GM12878 (cell line): ENCODE measurements around the gene TAF3. TPM values are rescaled to one million over a fixed set of nuclear protein-coding genes. Genes with fewer than 3 reads are reported as not detected.
A peak's percentile ranks its signal among the peaks of the same experiment; 100 is the strongest.

Source experiments
- ATAC-seq: fragments of 200-7000 bp; cut with Tn5 transposase; 3 replicates; pipeline ENCODE4 v1.9.1; 2020; ENCODE audit warnings: mild to moderate bottlenecking, moderate library complexity
- BruUV-seq: library from RNA; stranded (reverse); fragments of 400-500 nt; replicated peaks from 2 replicates; lab custom pipeline; 2021; lab: Mats Ljungman, UMichigan
- CTCF ChIA-PET: fragments of 300-600 bp; sonication (Branson Sonifier 250); formaldehyde crosslinking; extraction: SDS; loops from one replicate; lab custom pipeline; 2021; ENCODE audit warnings: inconsistent platforms; lab: Yijun Ruan, JAX
- POLR2A ChIA-PET: fragments of 350-600 bp; formaldehyde crosslinking; extraction: SDS; loops from one replicate; lab custom pipeline; 2021; ENCODE audit warnings: inconsistent platforms; lab: Charles Lee
- RAD21 ChIA-PET: fragments of 300-600 bp; sonication (Branson Sonifier 250); formaldehyde crosslinking; loops from one replicate; lab custom pipeline; 2023; ENCODE audit warnings: antibody characterized with exemption; ENCODE audit not compliant: unreplicated experiment; lab: Charles Lee
- SMC1A ChIA-PET: fragments of 300-600 bp; sonication (Branson Sonifier 250); formaldehyde crosslinking; loops from one replicate; lab custom pipeline; 2023; ENCODE audit not compliant: unreplicated experiment, uncharacterized antibody; lab: Charles Lee
- DNase-seq: peaks from one replicate; pipeline ENCODE4 v3.0.0-alpha.2; 2011; ENCODE audit warnings: low read depth, low spot score
- FAIRE-seq: peaks from 3 replicates; lab custom pipeline; 2011; peaks lifted over from hg19 to GRCh38; lab: Jason Lieb, UNC
- H2AFZ ChIP-seq: 2 replicates; pipeline ENCODE4 v1.6.0; 2011; ENCODE audit warnings: low read depth, low read length, control low read depth; ENCODE audit not compliant: control insufficient read depth
- H3K27ac ChIP-seq: 2 replicates; pipeline ENCODE4 v1.5.1; 2011; ENCODE audit warnings: control low read depth; ENCODE audit not compliant: control insufficient read depth, insufficient read depth
- H3K27me3 ChIP-seq, 2 experiments: replicated peaks in 1 of 2; 2 replicates each; pipeline versions ENCODE4 v1.6.0 to v1.6.1; 2011; ENCODE audit warnings: low read length in 1 of 2; ENCODE audit not compliant: control insufficient read depth in 2 of 2, insufficient read depth in 2 of 2
- H3K36me3 ChIP-seq, 2 experiments: 2 replicates each; pipeline ENCODE4 v1.5.1; 2011; ENCODE audit warnings: low read length in 1 of 2; ENCODE audit not compliant: control insufficient read depth in 2 of 2, insufficient read depth in 2 of 2
- H3K4me1 ChIP-seq: 2 replicates; pipeline ENCODE4 v1.6.1; 2011; ENCODE audit warnings: mild to moderate bottlenecking, low read length, moderate library complexity, mixed read lengths; ENCODE audit not compliant: control insufficient read depth, insufficient read depth
- H3K4me2 ChIP-seq: 2 replicates; pipeline ENCODE4 v1.6.0; 2011; ENCODE audit warnings: control low read depth; ENCODE audit not compliant: control insufficient read depth, insufficient read depth
- H3K4me3 ChIP-seq: fragments of 200-600 bp; sonication (generic); 2 replicates; pipeline ENCODE4 v1.5.1; 2016
- H3K79me2 ChIP-seq: 2 replicates; pipeline ENCODE4 v1.6.0; 2011; ENCODE audit warnings: low read length; ENCODE audit not compliant: control insufficient read depth, insufficient read depth
- H3K9ac ChIP-seq: 2 replicates; pipeline ENCODE4 v1.8.0; 2011; ENCODE audit warnings: low read length, control low read depth, mixed read lengths; ENCODE audit not compliant: control insufficient read depth, insufficient read depth
- H3K9me3 ChIP-seq: replicated peaks from 3 replicates; pipeline ENCODE4 v1.5.1; 2011; ENCODE audit warnings: mild to moderate bottlenecking, low read length; ENCODE audit not compliant: control insufficient read depth, insufficient read depth
- H4K20me1 ChIP-seq: 2 replicates; pipeline ENCODE4 v1.6.0; 2011; ENCODE audit not compliant: control insufficient read depth, insufficient read depth
- EGR1 ChIP-seq, 2 experiments: IDR thresholded peaks; 1 replicate in 1 of 2; 2 replicates in 1 of 2; pipeline ENCODE4 v1.6.1; 2011 to 2012; ENCODE audit warnings: low read depth in 2 of 2, low read length in 2 of 2, borderline replicate concordance in 1 of 2, mild to moderate bottlenecking in 1 of 2, moderate library complexity in 1 of 2
- ESRRA ChIP-seq: IDR thresholded peaks from 2 replicates; pipeline ENCODE4 v1.6.1; 2012; ENCODE audit warnings: mild to moderate bottlenecking, low read length, improper control_type of control experiment
- MAX ChIP-seq: IDR thresholded peaks from 2 replicates; pipeline ENCODE4 v1.6.1; 2012; ENCODE audit warnings: low read depth, low read length, improper control_type of control experiment
- NBN ChIP-seq: fragments of 450-650 bp; IDR thresholded peaks from 2 replicates; pipeline ENCODE4 v1.6.1; 2016
- NR2F1 ChIP-seq: fragments of 450-650 bp; conservative IDR thresholded peaks from 2 replicates; pipeline ENCODE4 v1.6.1; 2017; ENCODE audit warnings: mild to moderate bottlenecking
- POLR2AphosphoS5 ChIP-seq: IDR thresholded peaks from 2 replicates; pipeline ENCODE4 v1.6.1; 2011; ENCODE audit warnings: mild to moderate bottlenecking, low read length, inconsistent platforms
- RCOR1 ChIP-seq: conservative IDR thresholded peaks from 2 replicates; pipeline ENCODE4 v1.6.1; 2012; ENCODE audit warnings: low read depth, low read length, improper control_type of control experiment
- REST ChIP-seq: IDR thresholded peaks from 2 replicates; pipeline ENCODE4 v1.6.1; 2012; ENCODE audit warnings: mild to moderate bottlenecking, low read depth, low read length
- STAT1 ChIP-seq: fragments of 450-650 bp; conservative IDR thresholded peaks from 2 replicates; pipeline ENCODE4 v1.6.1; 2014; ENCODE audit warnings: antibody characterized with exemption, mild to moderate bottlenecking
- USF2 ChIP-seq: IDR thresholded peaks from 2 replicates; pipeline ENCODE4 v1.6.1; 2011; ENCODE audit warnings: low read depth, low read length, improper control_type of control experiment, borderline replicate concordance
- ZNF274 ChIP-seq: IDR thresholded peaks from one replicate; pipeline ENCODE4 v1.8.0; 2011; ENCODE audit not compliant: insufficient read length, insufficient read depth
- ZZZ3 ChIP-seq: IDR thresholded peaks from 2 replicates; pipeline ENCODE4 v1.6.1; 2011; ENCODE audit warnings: low read depth; ENCODE audit not compliant: control insufficient read depth, insufficient read length
- WGBS: methylation state at CpG from one replicate; pipeline ENCODE4 v1.1.6; 2016; ENCODE audit warnings: low lambda C conversion rate; ENCODE audit not compliant: insufficient replicate concordance, insufficient coverage; ENCODE audit errors: missing lambda C conversion rate; 5-methylcytosine and 5-hydroxymethylcytosine counted together
- in situ Hi-C: fragments of 300-500 bp; cut with MboI; formaldehyde crosslinking; loops from 9 replicates; pipeline ENCODE4 v1.14.3; 2018; ENCODE audit warnings: mixed read lengths
- intact Hi-C: fragments of 100-400 bp; cut with micrococcal nuclease; formaldehyde crosslinking; loops from one replicate; pipeline ENCODE4 v1.14.2; 2022; ENCODE audit not compliant: unreplicated experiment
- polyA plus RNA-seq, 11 experiments: library from polyadenylated mRNA; depleted of rRNA in 4 of 11; unstranded in 6 of 11; stranded (reverse) in 5 of 11; fragments of >200 nt; fragmentation: Nextera tagmentation in 4 of 11; fragmentation: Illumina TruSeq in 1 of 11; extraction: Ambion mirVana in 4 of 11; extraction: Trizol in 1 of 11; gene quantifications; 1 replicate in 1 of 11; 2 replicates in 10 of 11; pipeline versions ENCODE4 v1.2.1 to v1.2.3, GENCODE V29; 2011 to 2016; ENCODE audit warnings: inconsistent platforms in 2 of 11, missing spikeins in 2 of 11, low read depth in 1 of 11
- total RNA-seq, 4 experiments: library from RNA; depleted of rRNA in 3 of 4; stranded (reverse); fragments of >200 nt in 3 of 4; fragmentation: Illumina TruSeq in 1 of 4; extraction: Trizol in 1 of 4; gene quantifications; 2 replicates each; pipeline versions ENCODE4 v1.2.1 to v1.2.3, GENCODE V29; 2013 to 2021

TAF3 gene
- total and polyA plus RNA-seq, 10 of the 15 experiments (the other 5 are each of a cell fraction or from before 2014, with no cell fraction given), result 2.0 to 10.1 (median 3.7) TPM

GRCh38 chr10:7792541-7792940 is 25.8 kb upstream of the TAF3 start (continued):
- TF ChIP-seq ESRRA (no peak), STAT1 (no peak), USF2 (no peak)

- H3K4me1 ChIP-seq, result no peaks in the 10 kb centered on the region; the same call in 1 of the 2 replicates
- no peak overlapping the region for H3K27ac ChIP-seq
- POLR2A ChIA-PET, result no interaction called here
- H3K9me3 ChIP-seq, result no peaks in the 10 kb centered on the region
- DNase-seq, result no peak
- no TSS peak for BruUV-seq
- no peaks in the 10 kb centered on the region for H3K27me3 ChIP-seq
- no peak overlapping the region for H3K9ac ChIP-seq
- no peak for TF ChIP-seq POLR2AphosphoS5
- TF ChIP-seq NBN, result no peak
- no peak for TF ChIP-seq EGR1 (IDR thresholded peaks at IDR 0.05; ENCODE audit: borderline replicate concordance in 1 of 2, low read depth in 2 of 2, low read length in 2 of 2)
- no peak for TF ChIP-seq MAX
- no peak for TF ChIP-seq RCOR1
- no peak for TF ChIP-seq REST
- no peak for TF ChIP-seq ZZZ3
- no peak for TF ChIP-seq ZNF274
- TF ChIP-seq NR2F1, result no peak
- no peak for TF ChIP-seq STAT1
- TF ChIP-seq, all 136 proteins: peak for 0
- RAD21 ChIA-PET, result no interaction called here
- H3K79me2 ChIP-seq, result peaks cover 65% of the 10 kb centered on the region
- peaks cover 3% of the 10 kb centered on the region; the same call in 1 of the 2 replicates for H4K20me1 ChIP-seq
- SMC1A ChIA-PET, result interaction anchor here (0.6 to 1.3 kb wide), 5 partner anchors 9 to 269 kb away, joined by 3 to 5 read pairs (median 3); no protein-coding TSS in a partner anchor
- H2AFZ ChIP-seq, result no peak overlapping the region
- intact Hi-C loops, result no loop called here
- CTCF ChIA-PET, result interaction anchor here (1.0 kb wide), 1 partner anchor 15 kb away, joined by 3 read pairs; no protein-coding TSS in a partner anchor
- 77% methylated on average over 4 of the region's 4 CpGs for WGBS
- no peak overlapping the region for H3K4me3 ChIP-seq
- FAIRE-seq (no peak), ATAC-seq (peak; percentile 62)
- H3K4me2 ChIP-seq, result no peak overlapping the region
- H3K36me3 ChIP-seq, result peaks cover 5 to 19% of the 10 kb centered on the region in 2 experiments; a peak in 3 of 4 replicates
- in situ Hi-C loops, result no loop called here
Observed at GRCh38 chr10:7794251-7795026, 23.9 kb upstream of the TAF3 start.
